HEK293 (cell line): ENCODE results near the gene MYLK4.

Experiments used
- BCL11B ChIP-seq: fragments of 450-650 bp; formaldehyde crosslinking; IDR thresholded peaks from 2 replicates; pipeline ENCODE4 v1.5.1; 2016; ENCODE audit warnings: low read depth, missing biosample characterization, missing genetic modification characterization
- GLIS2 ChIP-seq: fragments of 450-650 bp; formaldehyde crosslinking; IDR thresholded peaks from 2 replicates; pipeline ENCODE4 v1.5.1; 2016; ENCODE audit warnings: missing biosample characterization, missing genetic modification characterization
- HOXD13 ChIP-seq: sonication (generic); formaldehyde crosslinking; IDR thresholded peaks from 2 replicates; pipeline ENCODE4 v1.8.0; 2022; ENCODE audit warnings: missing genetic modification reagents, borderline replicate concordance
- KLF8 ChIP-seq: fragments of 450-650 bp; formaldehyde crosslinking; IDR thresholded peaks from 2 replicates; pipeline ENCODE4 v1.5.1; 2016; ENCODE audit warnings: missing biosample characterization, missing genetic modification characterization
- PBX3 ChIP-seq: sonication (generic); formaldehyde crosslinking; IDR thresholded peaks from 2 replicates; pipeline ENCODE4 v1.8.1; 2022; ENCODE audit warnings: mild to moderate bottlenecking, moderate library complexity, missing genetic modification reagents
- PRDM1 ChIP-seq: fragments of 450-650 bp; formaldehyde crosslinking; IDR thresholded peaks from 2 replicates; pipeline ENCODE4; 2016; ENCODE audit warnings: missing biosample characterization, missing genetic modification characterization
- TRIM28 ChIP-seq: IDR thresholded peaks from 2 replicates; pipeline ENCODE4 v1.6.1; 2011; ENCODE audit warnings: low read length, control low read depth, borderline replicate concordance
- ZBTB21 ChIP-seq: fragments of 450-650 bp; formaldehyde crosslinking; IDR thresholded peaks from 2 replicates; pipeline ENCODE4 v1.5.1; 2017; ENCODE audit warnings: missing biosample characterization, missing genetic modification characterization
- ZBTB7A ChIP-seq: fragments of 450-650 bp; formaldehyde crosslinking; IDR thresholded peaks from 2 replicates; pipeline ENCODE4 v1.5.1; 2016; ENCODE audit warnings: low read depth, missing biosample characterization, missing genetic modification characterization
- ZEB2 ChIP-seq: fragments of 450-650 bp; formaldehyde crosslinking; IDR thresholded peaks from 2 replicates; pipeline ENCODE4 v1.5.1; 2016; ENCODE audit warnings: missing biosample characterization, missing genetic modification characterization
- ZFHX2 ChIP-seq: fragments of 450-650 bp; formaldehyde crosslinking; conservative IDR thresholded peaks from 2 replicates; pipeline ENCODE4 v1.5.1; 2016; ENCODE audit warnings: missing biosample characterization, missing genetic modification characterization
- ZFP41 ChIP-seq: fragments of 450-650 bp; formaldehyde crosslinking; IDR thresholded peaks from 2 replicates; pipeline ENCODE4 v1.5.1; 2016; ENCODE audit warnings: missing biosample characterization, missing genetic modification characterization, borderline replicate concordance
- ZFP69B ChIP-seq: fragments of 450-650 bp; formaldehyde crosslinking; IDR thresholded peaks from 2 replicates; pipeline ENCODE4 v1.5.1; 2016; ENCODE audit warnings: missing biosample characterization, missing genetic modification characterization
- ZNF140 ChIP-seq: fragments of 450-650 bp; formaldehyde crosslinking; IDR thresholded peaks from 2 replicates; pipeline ENCODE4 v1.5.1; 2016; ENCODE audit warnings: missing biosample characterization, missing genetic modification characterization
- ZNF18 ChIP-seq: fragments of 450-650 bp; formaldehyde crosslinking; IDR thresholded peaks from 2 replicates; pipeline ENCODE4 v1.5.1; 2016; ENCODE audit warnings: missing biosample characterization, missing genetic modification characterization
- ZNF214 ChIP-seq: fragments of 450-650 bp; formaldehyde crosslinking; IDR thresholded peaks from 2 replicates; pipeline ENCODE4 v1.5.1; 2017; ENCODE audit warnings: missing biosample characterization, mild to moderate bottlenecking, missing genetic modification characterization, borderline replicate concordance
- ZNF335 ChIP-seq: fragments of 450-650 bp; formaldehyde crosslinking; conservative IDR thresholded peaks from 2 replicates; pipeline ENCODE4 v1.5.1; 2016; ENCODE audit warnings: missing biosample characterization, missing genetic modification characterization
- ZNF354C ChIP-seq: fragments of 450-650 bp; formaldehyde crosslinking; IDR thresholded peaks from 2 replicates; pipeline ENCODE4 v1.5.1; 2016; ENCODE audit warnings: missing biosample characterization, missing genetic modification characterization, low read depth, borderline replicate concordance
- ZNF518A ChIP-seq: fragments of 450-650 bp; formaldehyde crosslinking; conservative IDR thresholded peaks from 2 replicates; pipeline ENCODE4 v1.5.1; 2016; ENCODE audit warnings: low read depth, missing biosample characterization, missing genetic modification characterization
- ZNF624 ChIP-seq: fragments of 450-650 bp; formaldehyde crosslinking; IDR thresholded peaks from 2 replicates; pipeline ENCODE4 v1.5.1; 2017; ENCODE audit warnings: missing biosample characterization, missing genetic modification characterization
- ZNF654 ChIP-seq: fragments of 450-650 bp; formaldehyde crosslinking; IDR thresholded peaks from 2 replicates; pipeline ENCODE4 v1.5.1; 2016; ENCODE audit warnings: low read depth, missing biosample characterization, missing genetic modification characterization
- ZNF658 ChIP-seq: fragments of 450-650 bp; formaldehyde crosslinking; IDR thresholded peaks from 2 replicates; pipeline ENCODE4; 2016; ENCODE audit warnings: missing biosample characterization, missing genetic modification characterization
- ZNF747 ChIP-seq: fragments of 450-650 bp; formaldehyde crosslinking; IDR thresholded peaks from 2 replicates; pipeline ENCODE4 v1.5.1; 2016; ENCODE audit warnings: missing biosample characterization, missing genetic modification characterization
- ZNF792 ChIP-seq: fragments of 450-650 bp; formaldehyde crosslinking; IDR thresholded peaks from 2 replicates; pipeline ENCODE4 v1.5.1; 2016; ENCODE audit warnings: missing biosample characterization, missing genetic modification characterization
- ZNF830 ChIP-seq: fragments of 450-650 bp; IDR thresholded peaks from 2 replicates; pipeline ENCODE4 v1.5.0; 2018; ENCODE audit warnings: missing biosample characterization, missing genetic modification characterization, low read depth, mild to moderate bottlenecking, moderate library complexity
- ZSCAN23 ChIP-seq: fragments of 450-650 bp; formaldehyde crosslinking; IDR thresholded peaks from 2 replicates; pipeline ENCODE4 v1.5.1; 2016; ENCODE audit warnings: missing biosample characterization, missing genetic modification characterization
- TF ChIP-seq, protein P1 (sequence below): fragments of 450-650 bp; formaldehyde crosslinking; IDR thresholded peaks from 2 replicates; pipeline ENCODE4 v1.5.0; 2017; ENCODE audit warnings: missing biosample characterization, missing genetic modification characterization, borderline replicate concordance
- TF ChIP-seq, protein P2 (sequence below): fragments of 450-650 bp; formaldehyde crosslinking; IDR thresholded peaks from 2 replicates; pipeline ENCODE4 v1.5.1; 2016; ENCODE audit warnings: missing biosample characterization, missing genetic modification characterization

MYLK4 gene

GRCh38 chr6:2630359-2630758 is 120.4 kb downstream of the MYLK4 start (continued):
- TF ChIP-seq GLIS2 (tag by site-specific recombination) = no peak
- TF ChIP-seq ZNF335 (tag by site-specific recombination) = peak; percentile 68
- TF ChIP-seq, protein P1, sequence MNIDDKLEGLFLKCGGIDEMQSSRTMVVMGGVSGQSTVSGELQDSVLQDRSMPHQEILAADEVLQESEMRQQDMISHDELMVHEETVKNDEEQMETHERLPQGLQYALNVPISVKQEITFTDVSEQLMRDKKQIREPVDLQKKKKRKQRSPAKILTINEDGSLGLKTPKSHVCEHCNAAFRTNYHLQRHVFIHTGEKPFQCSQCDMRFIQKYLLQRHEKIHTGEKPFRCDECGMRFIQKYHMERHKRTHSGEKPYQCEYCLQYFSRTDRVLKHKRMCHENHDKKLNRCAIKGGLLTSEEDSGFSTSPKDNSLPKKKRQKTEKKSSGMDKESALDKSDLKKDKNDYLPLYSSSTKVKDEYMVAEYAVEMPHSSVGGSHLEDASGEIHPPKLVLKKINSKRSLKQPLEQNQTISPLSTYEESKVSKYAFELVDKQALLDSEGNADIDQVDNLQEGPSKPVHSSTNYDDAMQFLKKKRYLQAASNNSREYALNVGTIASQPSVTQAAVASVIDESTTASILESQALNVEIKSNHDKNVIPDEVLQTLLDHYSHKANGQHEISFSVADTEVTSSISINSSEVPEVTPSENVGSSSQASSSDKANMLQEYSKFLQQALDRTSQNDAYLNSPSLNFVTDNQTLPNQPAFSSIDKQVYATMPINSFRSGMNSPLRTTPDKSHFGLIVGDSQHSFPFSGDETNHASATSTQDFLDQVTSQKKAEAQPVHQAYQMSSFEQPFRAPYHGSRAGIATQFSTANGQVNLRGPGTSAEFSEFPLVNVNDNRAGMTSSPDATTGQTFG (tag by site-specific recombination) = no peak
- no peak for TF ChIP-seq ZNF658 (tag by site-specific recombination)
- TF ChIP-seq PRDM1 (tag by site-specific recombination) = no peak
- no peak for TF ChIP-seq PBX3 (CRISPR knock-in tag)
- TF ChIP-seq ZBTB21 (tag by site-specific recombination) = peak; percentile 88
- TF ChIP-seq ZBTB7A (tag by site-specific recombination) = no peak
- no peak for TF ChIP-seq ZNF140
- 0 out of 2 replicates have a peak, but pooled peaks have one; percentile 8 for TF ChIP-seq ZNF792 (tag by site-specific recombination)
- TF ChIP-seq, protein P2, sequence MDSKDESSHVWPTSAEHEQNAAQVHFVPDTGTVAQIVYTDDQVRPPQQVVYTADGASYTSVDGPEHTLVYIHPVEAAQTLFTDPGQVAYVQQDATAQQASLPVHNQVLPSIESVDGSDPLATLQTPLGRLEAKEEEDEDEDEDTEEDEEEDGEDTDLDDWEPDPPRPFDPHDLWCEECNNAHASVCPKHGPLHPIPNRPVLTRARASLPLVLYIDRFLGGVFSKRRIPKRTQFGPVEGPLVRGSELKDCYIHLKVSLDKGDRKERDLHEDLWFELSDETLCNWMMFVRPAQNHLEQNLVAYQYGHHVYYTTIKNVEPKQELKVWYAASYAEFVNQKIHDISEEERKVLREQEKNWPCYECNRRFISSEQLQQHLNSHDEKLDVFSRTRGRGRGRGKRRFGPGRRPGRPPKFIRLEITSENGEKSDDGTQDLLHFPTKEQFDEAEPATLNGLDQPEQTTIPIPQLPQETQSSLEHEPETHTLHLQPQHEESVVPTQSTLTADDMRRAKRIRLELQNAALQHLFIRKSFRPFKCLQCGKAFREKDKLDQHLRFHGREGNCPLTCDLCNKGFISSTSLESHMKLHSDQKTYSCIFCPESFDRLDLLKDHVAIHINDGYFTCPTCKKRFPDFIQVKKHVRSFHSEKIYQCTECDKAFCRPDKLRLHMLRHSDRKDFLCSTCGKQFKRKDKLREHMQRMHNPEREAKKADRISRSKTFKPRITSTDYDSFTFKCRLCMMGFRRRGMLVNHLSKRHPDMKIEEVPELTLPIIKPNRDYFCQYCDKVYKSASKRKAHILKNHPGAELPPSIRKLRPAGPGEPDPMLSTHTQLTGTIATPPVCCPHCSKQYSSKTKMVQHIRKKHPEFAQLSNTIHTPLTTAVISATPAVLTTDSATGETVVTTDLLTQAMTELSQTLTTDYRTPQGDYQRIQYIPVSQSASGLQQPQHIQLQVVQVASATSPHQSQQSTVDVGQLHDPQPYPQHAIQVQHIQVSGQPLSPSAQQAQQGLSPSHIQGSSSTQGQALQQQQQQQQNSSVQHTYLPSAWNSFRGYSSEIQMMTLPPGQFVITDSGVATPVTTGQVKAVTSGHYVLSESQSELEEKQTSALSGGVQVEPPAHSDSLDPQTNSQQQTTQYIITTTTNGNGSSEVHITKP (tag by site-specific recombination) = no peak
- TF ChIP-seq ZFP41 (tag by site-specific recombination) = no peak
- TF ChIP-seq HOXD13 (CRISPR knock-in tag) = no peak
- TF ChIP-seq BCL11B (tag by site-specific recombination) = no peak
- TF ChIP-seq KLF8 (tag by site-specific recombination) = 0 out of 2 replicates have a peak, but pooled peaks have one; percentile 25
- no peak for TF ChIP-seq ZFHX2 (tag by site-specific recombination)
- no peak for TF ChIP-seq ZNF624 (tag by site-specific recombination)
- no peak for TF ChIP-seq ZSCAN23 (tag by site-specific recombination)
- TF ChIP-seq ZNF214 (tag by site-specific recombination) = no peak
- no peak for TF ChIP-seq ZNF18 (tag by site-specific recombination)
- TF ChIP-seq ZNF354C = no peak
- no peak for TF ChIP-seq ZNF747 (tag by site-specific recombination)
- TF ChIP-seq ZNF518A = 0 out of 2 replicates have a peak, but pooled peaks have one; percentile 23
- TF ChIP-seq ZNF830 (tag by site-specific recombination) = no peak
- TF ChIP-seq ZFP69B = peak; percentile 31
- TF ChIP-seq TRIM28 = no peak
- TF ChIP-seq ZNF654 (tag by site-specific recombination) = no peak
- TF ChIP-seq ZEB2 (tag by site-specific recombination) = 0 out of 2 replicates have a peak, but pooled peaks have one; percentile 40
